ENCODE measurements around the gene TP63. TPM values are rescaled to one million over a fixed set of nuclear protein-coding genes. Genes with fewer than 3 reads are reported as not detected.
A peak's percentile ranks its signal among the peaks of the same experiment; 100 is the strongest.

Gene TP63
- total RNA-seq, 1 donor: 0.43 TPM

DNA sequence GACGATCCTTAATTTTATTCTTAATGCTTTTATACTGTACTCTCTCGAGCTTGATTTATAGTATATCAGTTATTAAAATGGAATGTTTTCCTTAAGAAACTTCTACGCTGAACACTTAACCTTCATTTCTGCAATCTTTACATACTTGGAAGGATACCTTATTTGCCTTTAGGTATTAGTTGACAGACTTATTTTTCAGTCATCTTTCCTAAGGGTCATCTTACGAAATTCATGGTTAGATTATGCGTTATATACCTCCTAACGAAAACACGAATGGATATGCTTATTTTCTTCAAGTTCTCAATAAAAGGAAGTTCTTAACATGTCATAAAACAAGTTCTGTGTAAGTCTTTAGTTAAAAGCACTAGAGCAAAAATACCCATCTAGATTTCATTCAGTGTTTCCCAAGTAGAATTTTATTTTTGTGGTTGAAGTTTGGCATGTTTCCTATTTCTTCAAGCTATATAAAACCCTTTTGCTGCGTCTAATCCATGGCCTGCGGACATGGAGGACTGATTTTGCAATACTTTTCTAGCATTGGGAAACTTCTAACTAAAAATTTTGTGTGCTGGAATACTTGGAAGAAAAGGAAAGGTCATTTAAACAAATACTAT lies 231.3 kb downstream of the TP63 start:
- peak; percentile 82 for DNase-seq (ENCODE audit: low read depth)
- H3K4me3 ChIP-seq (ENCODE audit: low read depth, low read length): no peak overlapping the region
- TF ChIP-seq, protein P1, sequence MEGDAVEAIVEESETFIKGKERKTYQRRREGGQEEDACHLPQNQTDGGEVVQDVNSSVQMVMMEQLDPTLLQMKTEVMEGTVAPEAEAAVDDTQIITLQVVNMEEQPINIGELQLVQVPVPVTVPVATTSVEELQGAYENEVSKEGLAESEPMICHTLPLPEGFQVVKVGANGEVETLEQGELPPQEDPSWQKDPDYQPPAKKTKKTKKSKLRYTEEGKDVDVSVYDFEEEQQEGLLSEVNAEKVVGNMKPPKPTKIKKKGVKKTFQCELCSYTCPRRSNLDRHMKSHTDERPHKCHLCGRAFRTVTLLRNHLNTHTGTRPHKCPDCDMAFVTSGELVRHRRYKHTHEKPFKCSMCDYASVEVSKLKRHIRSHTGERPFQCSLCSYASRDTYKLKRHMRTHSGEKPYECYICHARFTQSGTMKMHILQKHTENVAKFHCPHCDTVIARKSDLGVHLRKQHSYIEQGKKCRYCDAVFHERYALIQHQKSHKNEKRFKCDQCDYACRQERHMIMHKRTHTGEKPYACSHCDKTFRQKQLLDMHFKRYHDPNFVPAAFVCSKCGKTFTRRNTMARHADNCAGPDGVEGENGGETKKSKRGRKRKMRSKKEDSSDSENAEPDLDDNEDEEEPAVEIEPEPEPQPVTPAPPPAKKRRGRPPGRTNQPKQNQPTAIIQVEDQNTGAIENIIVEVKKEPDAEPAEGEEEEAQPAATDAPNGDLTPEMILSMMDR (IDR thresholded peaks at IDR 0.05; ENCODE audit: insufficient read depth, low read depth, low read length): no peak

DNA sequence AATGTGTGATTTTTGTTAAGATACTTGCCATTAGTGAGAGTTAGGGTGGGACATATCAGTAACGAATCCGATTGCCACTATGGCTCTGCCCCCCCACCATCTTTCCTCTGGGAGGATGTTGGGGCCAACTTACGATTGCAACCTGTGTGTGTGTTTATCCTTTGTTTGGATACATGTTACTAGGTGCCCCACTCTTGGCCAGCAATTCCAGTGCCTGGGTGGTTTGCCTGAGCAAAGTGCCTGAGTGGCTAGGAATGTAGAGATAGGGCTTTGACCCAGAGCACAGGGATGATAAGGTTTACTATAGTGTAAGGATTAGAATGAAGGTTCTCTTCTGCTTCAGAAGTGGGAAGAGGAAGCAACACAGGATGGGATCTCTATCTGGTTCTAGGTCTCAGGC lies 231.8 kb downstream of the TP63 start:
- TF ChIP-seq, protein P1 (IDR thresholded peaks at IDR 0.05; ENCODE audit: insufficient read depth, low read depth, low read length): no peak
- no peak for DNase-seq (ENCODE audit: low read depth)
- H3K4me3 ChIP-seq (ENCODE audit: low read depth, low read length): no peak overlapping the region

DNA sequence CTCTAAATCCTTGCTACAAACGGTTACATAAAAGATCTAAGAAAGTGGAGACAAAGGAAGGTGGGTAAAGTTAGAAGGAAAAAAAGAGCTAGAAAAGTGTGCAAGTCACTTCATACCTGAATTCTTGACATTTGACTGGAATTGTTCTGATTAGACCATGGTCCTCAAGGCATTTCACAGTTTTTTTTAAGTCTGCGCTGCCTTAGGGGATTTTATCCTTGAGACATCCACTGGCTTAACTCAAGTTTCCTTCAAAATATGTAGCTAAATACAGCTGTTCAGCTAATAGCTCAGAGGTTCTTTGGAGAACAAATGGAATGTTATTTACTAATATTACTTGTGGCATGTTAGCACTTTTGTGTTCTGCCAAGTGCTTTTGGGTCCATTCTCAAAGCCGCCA lies 236.9 kb downstream of the TP63 start:
- TF ChIP-seq, protein P1 (IDR thresholded peaks at IDR 0.05; ENCODE audit: insufficient read depth, low read depth, low read length): no peak
- H3K4me3 ChIP-seq (ENCODE audit: low read depth, low read length): no peak overlapping the region
- DNase-seq (ENCODE audit: low read depth): no peak

DNA sequence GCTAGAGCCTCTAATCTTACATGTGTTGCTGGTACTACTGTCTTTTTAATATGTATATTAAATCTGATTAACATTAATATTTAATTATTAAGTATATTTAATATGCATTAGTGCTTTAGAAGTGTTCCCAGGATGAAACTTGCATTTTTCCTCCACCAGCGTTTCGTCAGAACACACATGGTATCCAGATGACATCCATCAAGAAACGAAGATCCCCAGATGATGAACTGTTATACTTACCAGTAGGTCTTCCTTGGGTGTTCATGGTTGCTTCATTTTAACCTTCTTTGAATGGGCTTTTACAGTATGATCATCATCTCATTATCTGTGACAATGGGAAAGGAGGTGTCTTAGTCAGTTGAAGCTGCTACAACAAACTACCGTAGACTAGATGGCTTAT lies 238.0 kb downstream of the TP63 start:
- TF ChIP-seq, protein P1 (IDR thresholded peaks at IDR 0.05; ENCODE audit: insufficient read depth, low read depth, low read length): no peak
- no peak for DNase-seq (ENCODE audit: low read depth)
- no peak overlapping the region for H3K4me3 ChIP-seq (ENCODE audit: low read depth, low read length)

DNA sequence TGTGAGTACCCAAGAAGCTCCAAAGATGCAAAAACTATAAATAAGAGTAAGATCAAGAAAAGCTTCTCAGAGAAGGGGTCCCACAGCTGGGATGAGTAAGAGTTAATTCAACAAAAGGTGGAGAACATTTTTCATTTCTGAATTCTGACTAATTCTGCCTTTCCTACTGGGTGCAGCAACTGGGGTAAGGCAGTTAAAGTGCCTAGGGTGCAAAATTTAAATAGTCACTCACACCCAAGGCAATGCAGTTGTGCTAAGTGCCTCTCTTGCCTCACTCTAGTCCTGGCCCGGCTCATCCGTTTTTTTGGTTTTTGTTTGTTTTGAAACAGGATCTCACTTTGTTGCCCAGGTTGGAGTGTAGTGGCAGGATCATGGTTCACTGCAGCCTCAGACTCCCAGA lies 240.2 kb downstream of the TP63 start:
- H3K4me3 ChIP-seq (ENCODE audit: low read depth, low read length): no peak overlapping the region
- DNase-seq (ENCODE audit: low read depth): no peak
- TF ChIP-seq, protein P1 (IDR thresholded peaks at IDR 0.05; ENCODE audit: insufficient read depth, low read depth, low read length): no peak

DNA sequence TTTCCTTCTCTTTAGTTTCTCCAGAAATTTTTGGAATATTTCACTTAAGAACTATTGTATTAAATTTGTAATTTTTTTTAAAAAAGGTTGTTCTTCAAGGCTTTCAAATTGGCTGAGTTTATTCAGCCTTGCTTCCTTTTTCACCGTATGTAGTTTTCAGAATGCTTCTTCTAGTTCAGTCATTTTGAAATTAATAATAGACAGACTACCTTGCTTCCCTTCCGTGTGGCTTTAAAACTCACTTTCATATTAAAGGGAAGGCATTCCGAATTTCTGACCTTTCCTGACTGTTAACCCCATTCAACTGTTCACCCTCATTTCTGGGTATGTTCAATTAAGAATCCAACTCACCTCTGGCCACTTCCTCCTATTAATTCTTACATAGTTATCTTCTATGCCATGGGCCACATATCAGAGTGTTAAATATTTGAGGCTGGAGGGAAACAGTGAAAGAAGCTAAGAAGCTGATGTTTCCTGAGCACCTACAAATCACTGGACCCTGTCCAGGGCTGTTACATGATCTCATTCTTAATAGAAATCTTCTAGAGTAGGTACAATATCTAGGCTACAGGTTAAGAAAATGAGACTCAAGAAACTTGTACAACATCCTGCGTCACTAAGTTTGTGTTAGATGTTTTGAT lies 252.0 kb downstream of the TP63 start:
- DNase-seq (ENCODE audit: low read depth): no peak
- no peak overlapping the region for H3K4me3 ChIP-seq (ENCODE audit: low read depth, low read length)
- TF ChIP-seq, protein P1 (IDR thresholded peaks at IDR 0.05; ENCODE audit: insufficient read depth, low read depth, low read length): no peak

All from fibroblast of villous mesenchyme (primary cell).